Measurements from ENCODE around the gene LRRN4CL.

DNA sequence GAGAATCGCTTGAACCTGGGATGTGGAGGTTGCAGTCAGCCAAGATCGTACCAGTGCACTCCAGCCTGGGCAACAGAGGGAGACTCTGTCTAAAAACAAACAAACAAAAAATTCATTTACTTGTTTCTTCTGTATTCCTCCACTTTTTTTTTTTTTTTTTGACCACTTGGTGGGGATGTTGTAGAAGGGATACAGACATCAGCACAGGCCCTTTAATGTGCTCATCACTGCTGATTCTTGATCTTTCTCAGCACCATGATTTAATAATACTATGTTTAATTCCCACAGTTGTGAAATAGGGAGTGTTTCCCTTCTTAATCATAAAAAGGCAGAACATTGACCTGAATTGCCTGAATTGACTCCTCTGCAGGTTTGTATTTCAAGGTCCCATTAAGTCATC lies 43.5 kb upstream of the LRRN4CL start:
- TF ChIP-seq, protein P1, sequence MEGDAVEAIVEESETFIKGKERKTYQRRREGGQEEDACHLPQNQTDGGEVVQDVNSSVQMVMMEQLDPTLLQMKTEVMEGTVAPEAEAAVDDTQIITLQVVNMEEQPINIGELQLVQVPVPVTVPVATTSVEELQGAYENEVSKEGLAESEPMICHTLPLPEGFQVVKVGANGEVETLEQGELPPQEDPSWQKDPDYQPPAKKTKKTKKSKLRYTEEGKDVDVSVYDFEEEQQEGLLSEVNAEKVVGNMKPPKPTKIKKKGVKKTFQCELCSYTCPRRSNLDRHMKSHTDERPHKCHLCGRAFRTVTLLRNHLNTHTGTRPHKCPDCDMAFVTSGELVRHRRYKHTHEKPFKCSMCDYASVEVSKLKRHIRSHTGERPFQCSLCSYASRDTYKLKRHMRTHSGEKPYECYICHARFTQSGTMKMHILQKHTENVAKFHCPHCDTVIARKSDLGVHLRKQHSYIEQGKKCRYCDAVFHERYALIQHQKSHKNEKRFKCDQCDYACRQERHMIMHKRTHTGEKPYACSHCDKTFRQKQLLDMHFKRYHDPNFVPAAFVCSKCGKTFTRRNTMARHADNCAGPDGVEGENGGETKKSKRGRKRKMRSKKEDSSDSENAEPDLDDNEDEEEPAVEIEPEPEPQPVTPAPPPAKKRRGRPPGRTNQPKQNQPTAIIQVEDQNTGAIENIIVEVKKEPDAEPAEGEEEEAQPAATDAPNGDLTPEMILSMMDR (conservative IDR thresholded peaks at IDR 0.05; ENCODE audit: low read depth, low read length), result peak; percentile 28; the same call in 1 of the 2 replicates
- TF ChIP-seq POLR2A (IDR thresholded peaks at IDR 0.05; ENCODE audit: low read depth, low read length) (no peak), RFX5 (IDR thresholded peaks at IDR 0.05; ENCODE audit: low read depth, low read length) (no peak), RCOR1 (IDR thresholded peaks at IDR 0.05; ENCODE audit: insufficient replicate concordance, low read length) (no peak), MXI1 (IDR thresholded peaks at IDR 0.05; ENCODE audit: borderline replicate concordance, low read depth, low read length) (no peak), RAD21 (IDR thresholded peaks at IDR 0.05; ENCODE audit: low read length) (peak; percentile 46)
- TF ChIP-seq, protein P2, sequence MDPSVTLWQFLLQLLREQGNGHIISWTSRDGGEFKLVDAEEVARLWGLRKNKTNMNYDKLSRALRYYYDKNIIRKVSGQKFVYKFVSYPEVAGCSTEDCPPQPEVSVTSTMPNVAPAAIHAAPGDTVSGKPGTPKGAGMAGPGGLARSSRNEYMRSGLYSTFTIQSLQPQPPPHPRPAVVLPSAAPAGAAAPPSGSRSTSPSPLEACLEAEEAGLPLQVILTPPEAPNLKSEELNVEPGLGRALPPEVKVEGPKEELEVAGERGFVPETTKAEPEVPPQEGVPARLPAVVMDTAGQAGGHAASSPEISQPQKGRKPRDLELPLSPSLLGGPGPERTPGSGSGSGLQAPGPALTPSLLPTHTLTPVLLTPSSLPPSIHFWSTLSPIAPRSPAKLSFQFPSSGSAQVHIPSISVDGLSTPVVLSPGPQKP (IDR thresholded peaks at IDR 0.05; ENCODE audit: borderline replicate concordance, low read depth, low read length), result no peak
